ENCODE data around the gene WDR53.

DNA sequence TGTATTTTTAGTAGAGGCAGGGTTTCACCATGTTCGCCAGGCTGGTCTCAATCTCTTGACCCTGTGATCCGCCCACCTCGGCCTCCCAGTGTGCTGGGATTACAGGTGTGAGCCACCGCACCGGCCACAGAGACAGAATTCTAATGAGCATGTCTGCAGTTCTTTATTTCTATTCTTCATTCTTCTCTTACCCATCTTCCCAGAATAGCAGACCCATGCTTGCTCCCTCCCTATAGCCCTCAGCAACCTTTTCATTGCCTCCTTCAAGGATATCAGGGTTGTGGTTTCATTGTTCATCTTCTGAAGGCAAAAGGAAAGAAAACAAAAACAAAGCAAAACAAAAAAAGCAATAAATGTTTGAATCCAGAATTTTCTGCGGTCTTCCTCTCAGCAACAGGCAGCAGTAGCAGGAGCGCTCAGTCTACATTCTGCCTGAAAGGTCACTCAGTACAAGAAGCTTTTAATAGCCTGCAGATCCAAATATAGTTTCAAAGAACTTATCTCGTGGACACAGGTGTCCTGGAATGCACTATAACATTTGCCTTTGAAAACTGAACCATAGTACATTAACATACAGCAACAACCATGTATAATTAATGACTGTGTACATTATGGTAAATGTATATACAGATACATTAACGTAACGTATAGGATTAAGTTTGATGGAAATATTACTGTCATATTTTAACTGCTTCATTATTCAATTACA is 53.3 kb downstream of the WDR53 start, which contains the start of gene SMCO1:
- no peak for TF ChIP-seq POLR2A (IDR thresholded peaks at IDR 0.05)
- TF ChIP-seq, protein P1, sequence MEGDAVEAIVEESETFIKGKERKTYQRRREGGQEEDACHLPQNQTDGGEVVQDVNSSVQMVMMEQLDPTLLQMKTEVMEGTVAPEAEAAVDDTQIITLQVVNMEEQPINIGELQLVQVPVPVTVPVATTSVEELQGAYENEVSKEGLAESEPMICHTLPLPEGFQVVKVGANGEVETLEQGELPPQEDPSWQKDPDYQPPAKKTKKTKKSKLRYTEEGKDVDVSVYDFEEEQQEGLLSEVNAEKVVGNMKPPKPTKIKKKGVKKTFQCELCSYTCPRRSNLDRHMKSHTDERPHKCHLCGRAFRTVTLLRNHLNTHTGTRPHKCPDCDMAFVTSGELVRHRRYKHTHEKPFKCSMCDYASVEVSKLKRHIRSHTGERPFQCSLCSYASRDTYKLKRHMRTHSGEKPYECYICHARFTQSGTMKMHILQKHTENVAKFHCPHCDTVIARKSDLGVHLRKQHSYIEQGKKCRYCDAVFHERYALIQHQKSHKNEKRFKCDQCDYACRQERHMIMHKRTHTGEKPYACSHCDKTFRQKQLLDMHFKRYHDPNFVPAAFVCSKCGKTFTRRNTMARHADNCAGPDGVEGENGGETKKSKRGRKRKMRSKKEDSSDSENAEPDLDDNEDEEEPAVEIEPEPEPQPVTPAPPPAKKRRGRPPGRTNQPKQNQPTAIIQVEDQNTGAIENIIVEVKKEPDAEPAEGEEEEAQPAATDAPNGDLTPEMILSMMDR (IDR thresholded peaks at IDR 0.05), result no peak

Measured in Peyer's patch (tissue), 4 donors.